Mononuclear cell (primary cell): ENCODE measurements around the gene NEURL3. TPM values are rescaled to one million over a fixed set of nuclear protein-coding genes. Genes with fewer than 3 reads are reported as not detected.

Experiments
- H3K27me3 ChIP-seq: 2 replicates; pipeline ENCODE4 v1.6.0; 2011; ENCODE audit warnings: low read length, control low read depth; ENCODE audit not compliant: insufficient read depth
- H3K4me1 ChIP-seq: 2 replicates; pipeline ENCODE4 v1.5.1; 2011; ENCODE audit warnings: mild to moderate bottlenecking, low read length, control low read depth; ENCODE audit not compliant: insufficient read depth
- H3K4me3 ChIP-seq: 2 replicates; pipeline ENCODE4 v1.5.1; 2011; ENCODE audit warnings: mild to moderate bottlenecking, low read length, moderate library complexity
- H3K9me3 ChIP-seq: 2 replicates; pipeline ENCODE4 v1.5.1; 2011; ENCODE audit warnings: low read depth, mild to moderate bottlenecking, control low read depth, low read length
- total RNA-seq: library from RNA; depleted of rRNA; stranded (reverse); fragments of >200 nt; gene quantifications from one replicate; pipeline ENCODE4 v1.2.3, GENCODE V29; 2012

NEURL3 gene
- total RNA-seq, 1 donor: 0.52 TPM

- H3K4me1 ChIP-seq: peaks cover 71% of the 10 kb centered on the region
- no peaks in the 10 kb centered on the region for H3K9me3 ChIP-seq
- H3K4me3 ChIP-seq: no peak overlapping the region
- no peaks in the 10 kb centered on the region for H3K27me3 ChIP-seq
Observed at GRCh38 chr2:96533292-96534073, 28.3 kb upstream of the NEURL3 start.

- H3K27me3 ChIP-seq: no peaks in the 10 kb centered on the region
- H3K4me3 ChIP-seq: no peak overlapping the region
- no peaks in the 10 kb centered on the region for H3K9me3 ChIP-seq
- H3K4me1 ChIP-seq: peaks cover 71% of the 10 kb centered on the region
Observed at GRCh38 chr2:96532641-96533291, 27.6 kb upstream of the NEURL3 start.

- Histone ChIP-seq H3K27me3 (no peaks in the 10 kb centered on the region), H3K9me3 (no peaks in the 10 kb centered on the region), H3K4me3 (no peak overlapping the region), H3K4me1 (peaks cover 71% of the 10 kb centered on the region)
Observed at GRCh38 chr2:96531872-96532505, 26.8 kb upstream of the NEURL3 start.

- H3K4me3 ChIP-seq: no peak overlapping the region
- no peaks in the 10 kb centered on the region for H3K9me3 ChIP-seq
- no peaks in the 10 kb centered on the region for H3K27me3 ChIP-seq
- H3K4me1 ChIP-seq: peaks cover 75% of the 10 kb centered on the region
Observed at GRCh38 chr2:96531366-96531765, 26.2 kb upstream of the NEURL3 start.

- Histone ChIP-seq H3K9me3 (no peaks in the 10 kb centered on the region), H3K27me3 (no peaks in the 10 kb centered on the region), H3K4me3 (no peak overlapping the region), H3K4me1 (peaks cover 69% of the 10 kb centered on the region)
Observed at GRCh38 chr2:96530474-96531357, 25.6 kb upstream of the NEURL3 start.

GRCh38 chr2:96530144-96530430, 24.9 kb upstream of the NEURL3 start:
- H3K4me1 ChIP-seq: peaks cover 65% of the 10 kb centered on the region
- no peaks in the 10 kb centered on the region for H3K9me3 ChIP-seq
- no peaks in the 10 kb centered on the region for H3K27me3 ChIP-seq

GRCh38 chr2:96529376-96530143, 24.4 kb upstream of the NEURL3 start:
- Histone ChIP-seq H3K9me3 (no peaks in the 10 kb centered on the region), H3K4me3 (no peak overlapping the region), H3K27me3 (no peaks in the 10 kb centered on the region), H3K4me1 (peaks cover 64% of the 10 kb centered on the region)

More at GRCh38 chr2:96530144-96530430, 24.9 kb upstream of the NEURL3 start:
- H3K4me3 ChIP-seq: no peak overlapping the region

- H3K27me3 ChIP-seq: no peaks in the 10 kb centered on the region
- H3K4me3 ChIP-seq: no peak overlapping the region
- no peaks in the 10 kb centered on the region for H3K9me3 ChIP-seq
- H3K4me1 ChIP-seq: peaks cover 64% of the 10 kb centered on the region
Observed at GRCh38 chr2:96528700-96529375, 23.7 kb upstream of the NEURL3 start.

GRCh38 chr2:96528006-96528699, 23.0 kb upstream of the NEURL3 start:
- no peaks in the 10 kb centered on the region for H3K27me3 ChIP-seq
- H3K9me3 ChIP-seq: no peaks in the 10 kb centered on the region
- H3K4me3 ChIP-seq: peak overlapping the region; percentile 15
- peaks cover 61% of the 10 kb centered on the region for H3K4me1 ChIP-seq

- H3K4me3 ChIP-seq: peak overlapping the region; percentile 42
- peaks cover 54% of the 10 kb centered on the region for H3K4me1 ChIP-seq
Observed at GRCh38 chr2:96527286-96528005, 22.3 kb upstream of the NEURL3 start.

GRCh38 chr2:96526615-96527285, 21.6 kb upstream of the NEURL3 start:
- Histone ChIP-seq H3K9me3 (no peaks in the 10 kb centered on the region), H3K27me3 (no peaks in the 10 kb centered on the region), H3K4me1 (peaks cover 47% of the 10 kb centered on the region), H3K4me3 (peak overlapping the region; percentile 42)

More at GRCh38 chr2:96527286-96528005, 22.3 kb upstream of the NEURL3 start:
- no peaks in the 10 kb centered on the region for H3K27me3 ChIP-seq
- H3K9me3 ChIP-seq: no peaks in the 10 kb centered on the region

- H3K9me3 ChIP-seq: no peaks in the 10 kb centered on the region
- no peaks in the 10 kb centered on the region for H3K27me3 ChIP-seq
- no peak overlapping the region for H3K4me3 ChIP-seq
- H3K4me1 ChIP-seq: peaks cover 41% of the 10 kb centered on the region
Observed at GRCh38 chr2:96526101-96526591, 21.0 kb upstream of the NEURL3 start.
